Stimulated activated CD4-positive, alpha-beta T cell treated with anti-CD3 and anti-CD28 coated beads, Interleukin-15, amount 100 ng/mL, for 1 hour (primary cell): Measurements from ENCODE around the gene P2RY2.
"Not testable (repeated sequence)": the region's sequence is repeated elsewhere in the genome, so short reads cannot be mapped to it uniquely, and the experiment has no call there.

Experiments
- DNase-seq, 2 donors: peaks; one replicate each; pipeline ENCODE4 v3.0.0-alpha.2; 2020; ENCODE audit warnings: low read depth in 1 of 2, low spot score in 1 of 2

Gene P2RY2

DNA sequence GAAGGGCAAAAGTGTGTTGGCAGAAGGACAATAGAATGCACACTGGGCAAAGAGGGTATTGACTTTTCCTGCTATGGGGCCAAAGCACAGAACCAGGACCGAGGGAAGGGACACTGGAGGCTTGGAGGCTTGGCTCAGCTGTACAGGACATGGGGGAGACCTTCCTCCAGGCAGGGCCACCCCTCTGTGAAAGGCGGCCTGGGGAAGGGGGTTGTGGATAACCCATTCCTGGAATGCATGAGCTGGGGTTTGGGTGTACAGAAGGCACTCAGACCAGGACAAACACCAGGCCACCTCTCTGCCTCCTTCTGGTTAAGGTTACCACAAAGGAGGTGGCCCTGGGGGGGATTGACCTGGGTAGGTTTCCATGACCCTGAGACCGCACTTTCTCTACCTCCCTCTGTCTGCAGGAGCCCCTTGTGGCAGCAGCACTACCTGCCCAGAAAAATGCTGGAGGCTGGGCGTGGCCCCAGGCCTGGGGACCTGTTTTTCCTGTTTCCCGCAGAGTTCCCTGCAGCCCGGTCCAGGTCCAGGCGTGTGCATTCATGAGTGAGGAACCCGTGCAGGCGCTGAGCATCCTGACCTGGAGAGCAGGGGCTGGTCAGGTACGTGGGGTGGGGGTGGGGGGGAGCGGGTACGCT, 9.6 kb downstream of the P2RY2 start:
- no peak for DNase-seq

GRCh38 chr11:73228268-73229134, 10.4 kb downstream of the P2RY2 start:
- DNase-seq: no peak

DNA sequence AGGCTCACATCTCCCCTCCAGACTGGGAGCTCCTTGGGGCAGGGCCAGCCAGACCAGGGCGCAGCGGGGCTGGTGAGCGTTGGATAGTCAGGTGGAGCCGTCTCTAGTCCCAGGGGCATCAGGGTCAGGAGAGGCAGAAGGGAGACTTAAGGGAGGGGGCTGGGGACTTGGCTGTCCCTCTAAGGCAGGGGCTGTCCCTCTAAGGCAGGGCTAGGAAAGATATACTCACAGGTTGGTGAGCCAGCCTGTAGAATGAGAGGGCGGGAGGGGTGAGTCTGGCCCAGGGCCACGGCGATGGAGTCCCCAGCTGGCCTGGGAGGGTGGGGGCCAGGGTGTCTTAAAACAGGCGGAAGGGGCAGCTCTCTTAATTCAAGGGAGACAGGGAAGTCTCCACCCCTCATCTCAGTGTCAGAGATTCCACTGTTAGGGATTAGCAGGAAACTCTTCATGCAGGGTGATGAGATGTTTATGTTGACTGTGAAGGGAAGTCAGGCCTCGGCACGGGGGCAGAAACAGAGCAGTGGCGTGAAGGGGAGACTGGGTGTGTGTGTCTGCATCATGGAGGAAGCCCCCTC, 11.3 kb downstream of the P2RY2 start:
- DNase-seq: no peak

- DNase-seq: no peak
Measured at GRCh38 chr11:73229896-73230875, 12.1 kb downstream of the P2RY2 start.

- DNase-seq: no peak
Measured at GRCh38 chr11:73230931-73231330, 12.8 kb downstream of the P2RY2 start.

DNA sequence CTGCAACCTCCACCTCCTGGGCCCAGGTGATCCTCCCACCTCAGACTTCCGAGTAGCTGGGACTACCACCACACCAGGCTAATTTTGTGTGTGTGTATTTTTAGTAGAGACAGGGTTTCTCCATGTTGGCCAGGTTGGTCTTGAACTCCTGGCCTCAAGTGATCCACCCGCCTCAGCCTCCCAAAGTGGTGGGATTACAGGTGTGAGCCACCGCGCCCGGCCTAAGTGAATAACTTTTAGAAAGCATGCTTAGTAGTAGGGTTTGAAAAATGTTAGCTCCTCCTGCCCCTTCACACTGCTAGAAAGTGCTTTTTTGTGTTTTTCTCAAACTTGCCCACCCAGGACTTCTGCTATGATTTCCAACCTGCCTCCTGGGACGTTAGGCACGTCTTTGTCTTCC, 14.4 kb downstream of the P2RY2 start:
- not testable (repeated sequence) for DNase-seq

DNA sequence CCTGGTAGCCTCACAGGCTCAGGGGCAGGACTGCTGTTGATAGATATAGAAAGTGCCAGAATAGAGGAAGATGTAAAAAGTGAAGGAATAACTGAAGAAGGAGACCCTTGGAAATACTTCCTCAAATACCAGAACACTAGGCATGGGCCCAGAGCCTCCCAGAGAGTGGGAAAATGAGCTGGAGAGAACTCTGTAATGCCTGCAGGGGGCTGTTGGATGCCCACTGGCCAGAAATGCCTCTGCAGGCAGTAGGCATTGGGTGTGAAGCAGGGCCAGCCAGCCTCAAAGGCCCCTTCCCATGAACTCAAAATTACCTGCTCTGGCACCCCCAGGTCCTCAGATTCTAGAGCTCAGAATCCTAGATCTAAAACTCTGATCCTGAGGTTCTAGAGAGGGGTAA, 15.1 kb downstream of the P2RY2 start:
- DNase-seq: no peak

- DNase-seq: no peak
Measured at GRCh38 chr11:73233692-73234470, 15.8 kb downstream of the P2RY2 start.

DNA sequence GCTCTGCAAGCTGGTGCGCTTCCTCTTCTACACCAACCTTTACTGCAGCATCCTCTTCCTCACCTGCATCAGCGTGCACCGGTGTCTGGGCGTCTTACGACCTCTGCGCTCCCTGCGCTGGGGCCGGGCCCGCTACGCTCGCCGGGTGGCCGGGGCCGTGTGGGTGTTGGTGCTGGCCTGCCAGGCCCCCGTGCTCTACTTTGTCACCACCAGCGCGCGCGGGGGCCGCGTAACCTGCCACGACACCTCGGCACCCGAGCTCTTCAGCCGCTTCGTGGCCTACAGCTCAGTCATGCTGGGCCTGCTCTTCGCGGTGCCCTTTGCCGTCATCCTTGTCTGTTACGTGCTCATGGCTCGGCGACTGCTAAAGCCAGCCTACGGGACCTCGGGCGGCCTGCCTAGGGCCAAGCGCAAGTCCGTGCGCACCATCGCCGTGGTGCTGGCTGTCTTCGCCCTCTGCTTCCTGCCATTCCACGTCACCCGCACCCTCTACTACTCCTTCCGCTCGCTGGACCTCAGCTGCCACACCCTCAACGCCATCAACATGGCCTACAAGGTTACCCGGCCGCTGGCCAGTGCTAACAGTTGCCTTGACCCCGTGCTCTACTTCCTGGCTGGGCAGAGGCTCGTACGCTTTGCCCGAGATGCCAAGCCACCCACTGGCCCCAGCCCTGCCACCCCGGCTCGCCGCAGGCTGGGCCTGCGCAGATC, 16.5 kb downstream of the P2RY2 start:
- DNase-seq: no peak

- no peak for DNase-seq
Measured at GRCh38 chr11:73235236-73235786, 17.2 kb downstream of the P2RY2 start.

- no peak for DNase-seq
Measured at GRCh38 chr11:73236205-73236765, 18.2 kb downstream of the P2RY2 start.

- no peak for DNase-seq
Measured at GRCh38 chr11:73236854-73237253, 18.8 kb downstream of the P2RY2 start.

DNA sequence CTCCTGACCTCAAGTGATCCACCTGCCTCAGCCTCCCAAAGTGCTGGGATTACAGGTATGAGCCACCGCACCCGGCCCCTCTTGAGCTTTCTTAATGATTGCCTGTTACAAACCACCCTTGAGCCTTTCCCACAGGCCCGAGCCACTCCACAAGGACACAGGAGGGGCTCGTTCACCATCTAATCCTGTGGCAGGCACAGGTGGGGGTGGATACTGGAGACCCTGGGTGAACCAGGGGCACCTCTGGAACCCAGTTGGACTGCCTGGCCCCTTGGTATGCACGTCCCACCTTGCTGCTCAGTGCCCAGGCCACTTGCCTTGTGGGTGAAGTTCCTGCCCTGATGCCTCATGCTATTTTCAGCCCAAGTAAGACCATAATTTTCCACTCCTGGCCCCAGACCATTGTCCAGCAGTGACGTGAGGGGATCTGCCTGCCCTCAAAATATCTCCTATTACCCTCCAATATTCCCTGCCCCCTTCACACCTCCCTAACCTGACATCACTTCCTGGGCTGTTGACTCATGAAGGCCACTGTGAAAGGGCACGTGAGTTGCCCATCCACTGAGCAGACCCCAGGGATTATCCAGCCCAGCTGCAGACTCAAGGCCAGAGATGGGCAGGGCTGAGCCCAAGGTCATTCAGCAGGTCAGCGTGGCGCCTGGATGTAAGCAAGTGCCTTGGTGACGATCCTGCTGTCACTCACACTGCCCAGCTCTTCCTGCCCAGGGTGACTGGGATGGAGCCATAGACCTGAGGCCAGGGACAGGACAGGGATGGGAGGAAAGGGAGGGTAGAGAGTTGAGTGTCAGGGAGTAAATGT, 19.6 kb downstream of the P2RY2 start:
- DNase-seq: no peak

DNA sequence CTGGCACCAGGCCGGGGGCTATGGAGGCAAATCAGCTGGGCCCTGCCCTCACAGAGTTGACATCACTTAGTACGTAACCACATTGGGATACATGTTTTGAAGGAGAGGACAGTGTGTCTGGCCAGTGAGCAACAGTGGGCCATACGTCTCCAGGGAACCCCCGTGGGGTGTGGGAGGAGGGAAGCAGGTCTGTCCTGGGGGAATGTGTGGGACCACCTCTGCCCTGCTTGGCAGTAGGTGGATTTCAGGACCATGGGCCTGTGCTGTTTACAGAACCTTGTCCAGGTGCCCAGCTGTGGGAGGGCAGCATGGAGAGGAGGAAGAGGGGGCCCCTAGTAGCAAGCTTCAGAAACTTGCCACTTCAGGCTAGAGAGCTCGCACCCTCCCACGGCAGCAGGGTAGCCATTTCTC, 21.0 kb downstream of the P2RY2 start:
- no peak for DNase-seq

- DNase-seq: no peak
Measured at GRCh38 chr11:73239571-73240189, 21.6 kb downstream of the P2RY2 start.

DNA sequence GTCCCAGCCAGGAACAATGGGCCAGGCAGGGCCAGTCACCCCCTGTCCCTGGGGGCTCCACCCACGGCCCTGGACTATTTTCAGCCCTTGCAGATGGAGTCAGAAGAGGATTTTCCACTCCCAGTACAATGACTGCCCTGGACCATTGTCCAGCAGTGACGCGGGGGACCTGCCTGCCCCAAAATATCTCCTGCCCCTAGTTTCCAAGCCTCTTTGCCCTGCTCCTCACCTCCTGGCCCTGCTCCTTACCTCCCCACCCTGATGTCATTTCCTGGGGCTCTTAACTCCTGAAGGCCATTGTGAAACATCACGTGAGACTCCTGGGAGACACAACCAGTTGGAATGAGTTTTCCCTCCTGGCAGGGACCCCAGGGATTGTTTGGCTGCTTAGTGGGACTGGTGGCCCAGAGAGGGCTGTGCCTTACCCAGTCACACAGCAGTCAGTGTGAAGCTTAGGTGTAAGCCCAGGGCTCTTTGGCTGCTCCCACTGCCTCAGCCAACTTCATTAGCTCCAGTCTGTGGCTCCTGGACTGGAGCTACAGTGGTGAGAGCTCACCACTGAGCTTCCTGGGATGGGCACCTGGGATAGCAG, 22.2 kb downstream of the P2RY2 start:
- no peak for DNase-seq

DNA sequence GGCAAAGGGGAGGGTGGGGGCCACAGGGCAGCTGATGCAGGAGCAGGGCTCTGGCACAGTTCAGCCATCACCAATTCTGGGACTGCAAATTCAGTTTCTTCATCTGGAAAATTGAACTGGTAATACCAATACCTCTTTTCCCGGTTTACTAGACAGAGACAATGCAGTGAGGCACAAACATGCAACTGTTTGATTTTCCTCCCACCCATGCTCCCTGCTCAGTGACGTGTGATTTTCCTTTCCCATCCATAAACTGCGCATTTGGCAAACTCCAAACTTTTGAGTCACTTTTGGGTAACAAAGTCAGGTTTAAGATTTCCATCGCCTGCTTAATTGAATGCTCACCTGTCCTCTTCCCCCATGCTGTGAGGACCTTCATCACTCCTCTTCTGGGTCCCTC, 23.2 kb downstream of the P2RY2 start:
- DNase-seq: no peak
